Bronchial epithelial cell (primary cell): ENCODE results near the gene DDX55. TPM values are rescaled to one million over a fixed set of nuclear protein-coding genes. Genes with fewer than 3 reads are reported as not detected.
A peak's percentile ranks its signal among the peaks of the same experiment; 100 is the strongest.

Source experiments
- DNase-seq: peaks from one replicate; pipeline ENCODE4 v3.0.0-alpha.2; 2010; ENCODE audit warnings: low read depth
- FAIRE-seq: peaks from 2 replicates; lab custom pipeline; 2011; peaks lifted over from hg19 to GRCh38; lab: Jason Lieb, UNC
- H3K27me3 ChIP-seq: 2 replicates; pipeline ENCODE4 v1.5.1; 2011; ENCODE audit warnings: low read length; ENCODE audit not compliant: control insufficient read depth, insufficient read depth
- H3K36me3 ChIP-seq: 2 replicates; pipeline ENCODE4 v1.5.1; 2011; ENCODE audit warnings: low read length; ENCODE audit not compliant: control insufficient read depth, insufficient read depth
- H3K4me3 ChIP-seq: 2 replicates; pipeline ENCODE4 v1.5.1; 2011; ENCODE audit warnings: mild to moderate bottlenecking, low read depth, low read length, control low read depth
- CTCF ChIP-seq: IDR thresholded peaks from 2 replicates; pipeline ENCODE4 v1.5.1; 2011; ENCODE audit warnings: mild to moderate bottlenecking, moderate library complexity, low read length, control low read depth, inconsistent platforms; ENCODE audit not compliant: insufficient read depth, severe bottlenecking
- total RNA-seq: library from RNA; depleted of rRNA; stranded (reverse); fragments of >200 nt; gene quantifications from 2 replicates; pipeline ENCODE4 v1.2.1, GENCODE V29; 2014

The DDX55 gene
- total RNA-seq, 1 donor from 2014 or later: 23.4 TPM

- DNase-seq: no peak
- H3K27me3 ChIP-seq: no peaks in the 10 kb centered on the region
- H3K4me3 ChIP-seq: no peak overlapping the region
- peaks cover 34% of the 10 kb centered on the region for H3K36me3 ChIP-seq
- TF ChIP-seq CTCF: no peak
- FAIRE-seq: no peak
Measured at GRCh38 chr12:123607756-123608155, 5.9 kb downstream of the DDX55 start.

- H3K4me3 ChIP-seq: no peak overlapping the region
Measured at GRCh38 chr12:123608182-123608581, 6.3 kb downstream of the DDX55 start.

GRCh38 chr12:123614110-123614509 is 12.2 kb downstream of the DDX55 start:
- Histone ChIP-seq H3K36me3 (peaks cover 34% of the 10 kb centered on the region), H3K27me3 (no peaks in the 10 kb centered on the region), H3K4me3 (no peak overlapping the region)
- no peak for FAIRE-seq
- TF ChIP-seq CTCF: no peak
- DNase-seq: no peak

More at GRCh38 chr12:123608182-123608581, 6.3 kb downstream of the DDX55 start:
- Histone ChIP-seq H3K36me3 (peaks cover 36% of the 10 kb centered on the region), H3K27me3 (no peaks in the 10 kb centered on the region)
- TF ChIP-seq CTCF: no peak
- FAIRE-seq (no peak), DNase-seq (no peak)

GRCh38 chr12:123614531-123614930 is 12.6 kb downstream of the DDX55 start:
- peaks cover 32% of the 10 kb centered on the region for H3K36me3 ChIP-seq
- TF ChIP-seq CTCF: no peak
- FAIRE-seq (no peak), DNase-seq (peak; percentile 25)
- H3K27me3 ChIP-seq: no peaks in the 10 kb centered on the region
- H3K4me3 ChIP-seq: no peak overlapping the region

GRCh38 chr12:123617144-123617543 is 15.2 kb downstream of the DDX55 start:
- no peak overlapping the region for H3K4me3 ChIP-seq
- DNase-seq (no peak), FAIRE-seq (no peak)
- no peak for TF ChIP-seq CTCF
- H3K36me3 ChIP-seq: peaks cover 27% of the 10 kb centered on the region
- H3K27me3 ChIP-seq: no peaks in the 10 kb centered on the region

GRCh38 chr12:123617580-123617979 is 15.7 kb downstream of the DDX55 start:
- TF ChIP-seq CTCF: no peak
- H3K27me3 ChIP-seq: no peaks in the 10 kb centered on the region
- no peak overlapping the region for H3K4me3 ChIP-seq
- DNase-seq: no peak
- peaks cover 27% of the 10 kb centered on the region for H3K36me3 ChIP-seq
- FAIRE-seq: no peak
